MG63 (cell line): Measurements from ENCODE around the gene DNAAF2. TPM values are rescaled to one million over a fixed set of nuclear protein-coding genes. Genes with fewer than 3 reads are reported as not detected.
"Not testable (repeated sequence)": the region's sequence is repeated elsewhere in the genome, so short reads cannot be mapped to it uniquely, and the experiment has no call there.

Experiments used
- DNase-seq: peaks from one replicate; pipeline ENCODE4 v3.0.0-alpha.2; 2020
- H3K27me3 ChIP-seq: fragments of 250-450 bp; sonication (Bioruptor Pico); 2 replicates; pipeline ENCODE4 v1.5.1; 2020; ENCODE audit warnings: mild to moderate bottlenecking, moderate library complexity
- H3K36me3 ChIP-seq: fragments of 250-450 bp; sonication (Bioruptor Pico); 2 replicates; pipeline ENCODE4 v1.5.1; 2020; ENCODE audit warnings: mild to moderate bottlenecking, moderate library complexity
- H3K4me3 ChIP-seq: fragments of 250-450 bp; sonication (Bioruptor Pico); 2 replicates; pipeline ENCODE4 v1.5.1; 2020; ENCODE audit warnings: mild to moderate bottlenecking, moderate library complexity
- H3K9me3 ChIP-seq: fragments of 250-450 bp; sonication (Bioruptor Pico); 2 replicates; pipeline ENCODE4 v1.5.1; 2020; ENCODE audit warnings: mild to moderate bottlenecking, moderate library complexity
- total RNA-seq: library from RNA; depleted of rRNA; stranded (reverse); fragments of >200 nt; shearing (Covaris generic); gene quantifications from 2 replicates; pipeline ENCODE4 v1.2.3, GENCODE V29; 2014; ENCODE audit warnings: low replicate concordance

DNAAF2 gene
- total RNA-seq, 1 experiment from 2014 or later: 9.2 TPM

- Histone ChIP-seq H3K9me3 (no peaks in the 10 kb centered on the region), H3K4me3 (peak overlapping the region; percentile 83), H3K27me3 (no peaks in the 10 kb centered on the region), H3K36me3 (peaks cover 16% of the 10 kb centered on the region)
- peak; percentile 91 for DNase-seq
Measured at GRCh38 chr14:49633640-49634546, 1.2 kb downstream of the DNAAF2 start.

- peak overlapping the region; percentile 91 for H3K4me3 ChIP-seq
- peaks cover 29% of the 10 kb centered on the region for H3K36me3 ChIP-seq
- no peaks in the 10 kb centered on the region for H3K27me3 ChIP-seq
- no peak for DNase-seq
- no peaks in the 10 kb centered on the region for H3K9me3 ChIP-seq
Measured at GRCh38 chr14:49623941-49624839, 10.9 kb downstream of the DNAAF2 start.

- peak overlapping the region; percentile 91 for H3K4me3 ChIP-seq
- H3K27me3 ChIP-seq: no peaks in the 10 kb centered on the region
- H3K36me3 ChIP-seq: peaks cover 37% of the 10 kb centered on the region
- no peaks in the 10 kb centered on the region for H3K9me3 ChIP-seq
- no peak for DNase-seq
Measured at GRCh38 chr14:49623387-49623786, 11.7 kb downstream of the DNAAF2 start.

GRCh38 chr14:49622022-49622607, 12.9 kb downstream of the DNAAF2 start:
- no peak for DNase-seq
- H3K36me3 ChIP-seq: peaks cover 43% of the 10 kb centered on the region
- H3K4me3 ChIP-seq: peak overlapping the region; percentile 91
- H3K27me3 ChIP-seq: no peaks in the 10 kb centered on the region
- H3K9me3 ChIP-seq: no peaks in the 10 kb centered on the region

- Histone ChIP-seq H3K36me3 (peaks cover 45% of the 10 kb centered on the region), H3K9me3 (no peaks in the 10 kb centered on the region), H3K4me3 (peak overlapping the region; percentile 91), H3K27me3 (no peaks in the 10 kb centered on the region)
- DNase-seq: peak; percentile 68
Measured at GRCh38 chr14:49621114-49621881, 13.7 kb downstream of the DNAAF2 start.

- Histone ChIP-seq H3K9me3 (no peaks in the 10 kb centered on the region), H3K36me3 (peaks cover 39% of the 10 kb centered on the region), H3K27me3 (no peaks in the 10 kb centered on the region), H3K4me3 (peak within 1 kb of the TSS; percentile 91)
- DNase-seq: peak; percentile 98
Measured at GRCh38 chr14:49620182-49621113, 14.6 kb downstream of the DNAAF2 start, which contains the start of the genes MGAT2 and RPL36AL. MGAT2 (plus strand) TSS chr14:49620799; CDS start chr14:49621269, 470 bp downstream. RPL36AL (minus strand) TSS chr14:49620626; CDS start chr14:49619104, 1,522 bp downstream.

- no peaks in the 10 kb centered on the region for H3K27me3 ChIP-seq
- H3K9me3 ChIP-seq: no peaks in the 10 kb centered on the region
- DNase-seq: no peak
- H3K36me3 ChIP-seq: peaks cover 38% of the 10 kb centered on the region
- H3K4me3 ChIP-seq: peak overlapping the region; percentile 91
Measured at GRCh38 chr14:49619730-49620129, 15.3 kb downstream of the DNAAF2 start.

GRCh38 chr14:49619273-49619672, 15.8 kb downstream of the DNAAF2 start:
- not testable (repeated sequence) for DNase-seq, H3K9me3 ChIP-seq, H3K27me3 ChIP-seq
- H3K36me3 ChIP-seq: peaks cover 38% of the 10 kb centered on the region
- peak overlapping the region; percentile 91 for H3K4me3 ChIP-seq

- Histone ChIP-seq H3K9me3 (no peaks in the 10 kb centered on the region), H3K4me3 (peak overlapping the region; percentile 91), H3K27me3 (no peaks in the 10 kb centered on the region), H3K36me3 (peaks cover 35% of the 10 kb centered on the region)
- DNase-seq: no peak
Measured at GRCh38 chr14:49617852-49618519, 17.1 kb downstream of the DNAAF2 start.

- Histone ChIP-seq H3K9me3 (no peaks in the 10 kb centered on the region), H3K4me3 (no peak overlapping the region), H3K36me3 (peaks cover 27% of the 10 kb centered on the region), H3K27me3 (no peaks in the 10 kb centered on the region)
- DNase-seq: no peak
Measured at GRCh38 chr14:49615776-49616175, 19.3 kb downstream of the DNAAF2 start.

- Histone ChIP-seq H3K27me3 (no peaks in the 10 kb centered on the region), H3K9me3 (no peaks in the 10 kb centered on the region), H3K4me3 (no peak overlapping the region), H3K36me3 (peaks cover 28% of the 10 kb centered on the region)
- DNase-seq: no peak
Measured at GRCh38 chr14:49614196-49614595, 20.8 kb downstream of the DNAAF2 start.

- no peak for DNase-seq
- Histone ChIP-seq H3K36me3 (peaks cover 17% of the 10 kb centered on the region), H3K27me3 (no peaks in the 10 kb centered on the region), H3K9me3 (no peaks in the 10 kb centered on the region), H3K4me3 (no peak overlapping the region)
Measured at GRCh38 chr14:49612671-49613070, 22.4 kb downstream of the DNAAF2 start.

GRCh38 chr14:49612251-49612650, 22.8 kb downstream of the DNAAF2 start:
- H3K4me3 ChIP-seq: no peak overlapping the region
- H3K36me3 ChIP-seq: peaks cover 20% of the 10 kb centered on the region
- no peaks in the 10 kb centered on the region for H3K9me3 ChIP-seq
- H3K27me3 ChIP-seq: no peaks in the 10 kb centered on the region
- no peak for DNase-seq

- Histone ChIP-seq H3K36me3 (peaks cover 11% of the 10 kb centered on the region), H3K4me3 (no peak overlapping the region), H3K9me3 (no peaks in the 10 kb centered on the region), H3K27me3 (no peaks in the 10 kb centered on the region)
- DNase-seq: no peak
Measured at GRCh38 chr14:49607583-49607982, 27.5 kb downstream of the DNAAF2 start.
